Panc1 (cell line): ENCODE results near the gene NCOA6. TPM values are rescaled to one million over a fixed set of nuclear protein-coding genes. Genes with fewer than 3 reads are reported as not detected.

Experiments used
- ATAC-seq: fragments of 200-7000 bp; cut with Tn5 transposase; 2 replicates; pipeline ENCODE4 v1.9.1; 2020; ENCODE audit warnings: mild to moderate bottlenecking, moderate library complexity
- BruUV-seq: library from RNA; stranded (reverse); fragments of 400-500 nt; replicated peaks from 2 replicates; lab custom pipeline; 2021; lab: Mats Ljungman, UMichigan
- CTCF ChIA-PET: fragments of 300-600 bp; sonication (Branson Sonifier 250); formaldehyde crosslinking; loops from one replicate; lab custom pipeline; 2022; ENCODE audit warnings: antibody characterized with exemption; lab: Charles Lee
- POLR2A ChIA-PET: fragments of 300-600 bp; sonication (Branson Sonifier 250); formaldehyde crosslinking; loops from one replicate; lab custom pipeline; 2022; ENCODE audit warnings: antibody characterized with exemption; lab: Charles Lee
- DNase-seq: peaks from one replicate; pipeline ENCODE4 v3.0.0-alpha.2; 2010; ENCODE audit warnings: low read depth, low spot score
- H3K27ac ChIP-seq: 2 replicates; pipeline ENCODE4 v1.5.1; 2011; ENCODE audit warnings: mild to moderate bottlenecking, low read length, inconsistent platforms
- H3K27me3 ChIP-seq: fragments of 200-500 bp; sonication (Bioruptor generic); 2 replicates; pipeline ENCODE4 v1.6.0; 2014; ENCODE audit warnings: low read length, inconsistent platforms; ENCODE audit not compliant: control insufficient read depth, insufficient read depth
- H3K36me3 ChIP-seq: fragments of 200-500 bp; sonication (Bioruptor generic); 2 replicates; pipeline ENCODE4 v1.5.1; 2014; ENCODE audit warnings: inconsistent platforms, mild to moderate bottlenecking, low read length, moderate library complexity; ENCODE audit not compliant: control insufficient read depth, insufficient read depth
- H3K4me1 ChIP-seq: 2 replicates; pipeline ENCODE4 v1.5.1; 2011; ENCODE audit warnings: inconsistent platforms, mild to moderate bottlenecking, low read length, moderate library complexity; ENCODE audit not compliant: control insufficient read depth, insufficient read depth
- H3K4me3 ChIP-seq, 2 experiments: 2 replicates each; pipeline ENCODE4 v1.5.1; 2011 to 2012; ENCODE audit warnings: low read depth in 2 of 2, low read length in 2 of 2, mild to moderate bottlenecking in 2 of 2, inconsistent platforms in 1 of 2, moderate library complexity in 1 of 2
- H3K9me3 ChIP-seq: fragments of 200-500 bp; sonication (Bioruptor generic); 2 replicates; pipeline ENCODE4 v1.5.1; 2014; ENCODE audit warnings: low read depth, mild to moderate bottlenecking, inconsistent platforms, low read length, moderate library complexity; ENCODE audit not compliant: control insufficient read depth, insufficient read depth
- CTCF ChIP-seq: fragments of 450-650 bp; IDR thresholded peaks from 2 replicates; pipeline ENCODE4 v1.5.1; 2017; ENCODE audit warnings: mild to moderate bottlenecking
- POLR2AphosphoS5 ChIP-seq: IDR thresholded peaks from 2 replicates; pipeline ENCODE4 v1.6.1; 2012; ENCODE audit warnings: mild to moderate bottlenecking, low read depth, low read length, moderate library complexity
- REST ChIP-seq, 2 experiments: IDR thresholded peaks; 2 replicates each; pipeline ENCODE4 v1.6.1; 2011 to 2012; ENCODE audit warnings: low read depth in 2 of 2, control low read depth in 1 of 2, low read length in 1 of 2, mild to moderate bottlenecking in 1 of 2, moderate library complexity in 1 of 2; ENCODE audit not compliant: insufficient read depth in 1 of 2
- SIN3A ChIP-seq: IDR thresholded peaks from 2 replicates; pipeline ENCODE4 v1.6.1; 2012; ENCODE audit warnings: low read depth, mild to moderate bottlenecking, low read length, moderate library complexity, borderline replicate concordance; ENCODE audit not compliant: insufficient read depth
- TCF7L2 ChIP-seq: IDR thresholded peaks from 2 replicates; pipeline ENCODE4 v1.6.1; 2011; ENCODE audit warnings: mild to moderate bottlenecking, low read depth, low read length, inconsistent platforms
- in situ Hi-C: cut with HindIII; loops from 2 replicates; pipeline ENCODE4 v1.10.0; 2016; ENCODE audit warnings: low sequenced_read_pairs, low pct_unique_long_range_greater_than_20kb
- intact Hi-C: fragments of 100-400 bp; cut with micrococcal nuclease; formaldehyde crosslinking; loops from one replicate; pipeline ENCODE4 v1.10.0; 2022; ENCODE audit not compliant: unreplicated experiment
- total RNA-seq: library from RNA; stranded (reverse); gene quantifications from one replicate; pipeline ENCODE4 v1.2.1, GENCODE V29; 2021; ENCODE audit not compliant: unreplicated experiment

NCOA6 gene
- total RNA-seq, 1 experiment from 2014 or later, result 28.9 TPM

GRCh38 chr20:34703061-34703423 lies 122.4 kb downstream of the NCOA6 start:
- Histone ChIP-seq H3K27me3 (no peaks in the 10 kb centered on the region), H3K27ac (no peak overlapping the region), H3K4me3 (peak overlapping the region; percentile 64 to 87; a peak in 2 of 4 replicates), H3K4me1 (peaks cover 8% of the 10 kb centered on the region), H3K9me3 (no peaks in the 10 kb centered on the region), H3K36me3 (no peaks in the 10 kb centered on the region)
- ATAC-seq (no peak), DNase-seq (no peak)
- in situ Hi-C loops (no loop called here), intact Hi-C loops (loop anchor here (10.0 kb wide), 1 partner anchor 138 kb away; no protein-coding TSS in a partner anchor)
- BruUV-seq, result no TSS peak
- CTCF ChIA-PET, result interaction anchor here (0.5 to 0.7 kb wide), 2 partner anchors 49 to 177 kb away, joined by 4 to 6 read pairs; no protein-coding TSS in a partner anchor
- POLR2A ChIA-PET, result no interaction called here
- TF ChIP-seq TCF7L2, result no peak
- TF ChIP-seq REST (IDR thresholded peaks at IDR 0.05; ENCODE audit: insufficient read depth in 1 of 2, low read depth in 2 of 2, low read length in 1 of 2), result no peak

- DNase-seq (no peak), ATAC-seq (no peak)
- no TSS peak for BruUV-seq
- peaks cover 8% of the 10 kb centered on the region for H3K4me1 ChIP-seq
- ChIA-PET CTCF (no interaction called here), POLR2A (interaction anchor here (0.6 kb wide), 1 partner anchor 8 kb away, joined by 5 read pairs; no protein-coding TSS in a partner anchor)
- no peak overlapping the region for H3K4me3 ChIP-seq
- no peaks in the 10 kb centered on the region for H3K36me3 ChIP-seq
- TF ChIP-seq SIN3A (no peak), REST (IDR thresholded peaks at IDR 0.05; ENCODE audit: insufficient read depth in 1 of 2, low read depth in 2 of 2, low read length in 1 of 2) (no peak), TCF7L2 (no peak)
- H3K9me3 ChIP-seq, result no peaks in the 10 kb centered on the region
- in situ Hi-C loops (no loop called here), intact Hi-C loops (loop anchor here (10.0 kb wide), 1 partner anchor 137 kb away; no protein-coding TSS in a partner anchor)
- H3K27me3 ChIP-seq, result no peaks in the 10 kb centered on the region
- H3K27ac ChIP-seq, result no peak overlapping the region
Observed at GRCh38 chr20:34701405-34702085, 123.9 kb downstream of the NCOA6 start.

GRCh38 chr20:34693414-34693813 lies 132.0 kb downstream of the NCOA6 start:
- Histone ChIP-seq H3K27ac (no peak overlapping the region), H3K36me3 (no peaks in the 10 kb centered on the region), H3K9me3 (no peaks in the 10 kb centered on the region), H3K27me3 (no peaks in the 10 kb centered on the region), H3K4me3 (no peak overlapping the region), H3K4me1 (no peaks in the 10 kb centered on the region)
- DNase-seq (no peak), ATAC-seq (no peak)
- intact Hi-C loops, result no loop called here
- CTCF ChIA-PET, result no interaction called here
- POLR2A ChIA-PET, result no interaction called here
- TF ChIP-seq CTCF, result no peak
- no peak for TF ChIP-seq POLR2AphosphoS5
- TF ChIP-seq REST (IDR thresholded peaks at IDR 0.05; ENCODE audit: insufficient read depth in 1 of 2, low read depth in 2 of 2, low read length in 1 of 2), result no peak
- in situ Hi-C loops, result no loop called here
- BruUV-seq, result no TSS peak
